H1 (cell line): ENCODE data around the gene GDPGP1. TPM values are rescaled to one million over a fixed set of nuclear protein-coding genes. Genes with fewer than 3 reads are reported as not detected.

Experiments used
- SIX5 ChIP-seq: IDR thresholded peaks from 2 replicates; pipeline ENCODE4 v1.6.1; 2011; ENCODE audit warnings: mild to moderate bottlenecking, low read depth, low read length
- polyA plus RNA-seq, 7 experiments: library from polyadenylated mRNA; depleted of rRNA in 3 of 7; stranded (reverse) in 5 of 7; unstranded in 2 of 7; fragments of >200 nt in 5 of 7; fragments of 200-250 nt in 2 of 7; gene quantifications; 1 replicate in 5 of 7; 2 replicates in 1 of 7; 4 replicates in 1 of 7; pipeline versions ENCODE4 v1.2.1 to v1.2.3, GENCODE V29; 2011 to 2013; ENCODE audit warnings: missing spikeins in 2 of 7, mixed read lengths in 2 of 7
- total RNA-seq: library from RNA; stranded (reverse); fragmentation: NEBNext Ultra II Directional; extraction: Animal tissue kit (Norgen Biotek cat#: 25700); gene quantifications from 2 replicates; pipeline ENCODE4 v1.2.1, GENCODE V29; 2021

The GDPGP1 gene
- total and polyA plus RNA-seq, 2 of the 8 experiments (the other 6 are each of a cell fraction or from before 2014, with no cell fraction given), result 1.8 to 5.6 TPM

- no peak for TF ChIP-seq SIX5
Observed at GRCh38 chr15:90211009-90211408, 23.0 kb upstream of the GDPGP1 start (continued).
